Activated T-helper 17 cell treated with anti-CD3 and anti-CD28 coated beads, Interleukin-2, amount 50 U/mL, for 72 hours (primary cell): ENCODE data around the gene SLC47A2. TPM values are rescaled to one million over a fixed set of nuclear protein-coding genes. Genes with fewer than 3 reads are reported as not detected.
A peak's percentile ranks its signal among the peaks of the same experiment; 100 is the strongest.

Experiments used
- ATAC-seq: fragments of 150-1000 bp; cut with Tn5 transposase; replicated peaks from 2 replicates; pipeline ENCODE4 v1.10.0; 2021; ENCODE audit warnings: mild to moderate bottlenecking, moderate library complexity
- H3K27ac Mint-ChIP-seq: one replicate; pipeline ENCODE4 v1.8.0; 2022; ENCODE audit warnings: mixed read lengths
- H3K27me3 Mint-ChIP-seq: one replicate; pipeline ENCODE4 v1.8.0; 2022; ENCODE audit warnings: mixed read lengths
- H3K36me3 Mint-ChIP-seq: one replicate; pipeline ENCODE4 v1.8.0; 2022; ENCODE audit warnings: low read depth, mild to moderate bottlenecking, mixed read lengths
- H3K4me1 Mint-ChIP-seq: one replicate; pipeline ENCODE4 v1.8.0; 2022; ENCODE audit warnings: mixed read lengths
- H3K4me3 Mint-ChIP-seq: one replicate; pipeline ENCODE4 v1.8.0; 2022; ENCODE audit warnings: mild to moderate bottlenecking, mixed read lengths
- H3K9me3 Mint-ChIP-seq: one replicate; pipeline ENCODE4 v1.8.0; 2022; ENCODE audit warnings: mixed read lengths
- total RNA-seq, 2 donors: library from RNA; stranded (reverse); gene quantifications; one replicate each; pipeline ENCODE4 v1.2.3, GENCODE V29; 2022

SLC47A2 gene
- total RNA-seq, 2 donors from 2014 or later: not detected

DNA sequence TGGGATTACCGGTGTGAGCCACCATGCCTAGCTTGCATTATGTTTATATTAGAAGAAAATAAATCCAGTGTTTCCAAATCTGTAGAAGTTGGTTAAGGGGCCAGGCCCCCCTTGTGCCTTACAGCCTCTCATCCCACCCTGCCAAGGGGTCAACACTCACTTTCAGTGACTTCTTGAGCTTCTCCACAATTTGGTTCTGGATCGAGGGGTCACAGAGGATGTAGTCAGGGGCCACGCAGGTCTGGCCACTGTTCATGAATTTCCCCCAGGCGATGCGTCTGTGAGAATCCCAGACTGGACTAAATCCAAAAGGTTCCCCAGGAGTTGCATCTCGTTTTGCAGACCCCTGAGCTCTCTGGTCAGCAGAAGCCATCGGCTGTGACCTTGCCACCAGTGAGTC lies 24.5 kb upstream of the SLC47A2 start:
- Mint-ChIP-seq H3K36me3 (no peaks in the 10 kb centered on the region), H3K9me3 (no peaks in the 10 kb centered on the region), H3K27me3 (no peaks in the 10 kb centered on the region), H3K4me3 (no peak overlapping the region), H3K27ac (no peak overlapping the region), H3K4me1 (no peaks in the 10 kb centered on the region)
- ATAC-seq: no peak

GRCh38 chr17:19739241-19740201 lies 23.1 kb upstream of the SLC47A2 start:
- no peaks in the 10 kb centered on the region for H3K9me3 Mint-ChIP-seq
- no peaks in the 10 kb centered on the region for H3K4me1 Mint-ChIP-seq
- ATAC-seq: no peak

DNA sequence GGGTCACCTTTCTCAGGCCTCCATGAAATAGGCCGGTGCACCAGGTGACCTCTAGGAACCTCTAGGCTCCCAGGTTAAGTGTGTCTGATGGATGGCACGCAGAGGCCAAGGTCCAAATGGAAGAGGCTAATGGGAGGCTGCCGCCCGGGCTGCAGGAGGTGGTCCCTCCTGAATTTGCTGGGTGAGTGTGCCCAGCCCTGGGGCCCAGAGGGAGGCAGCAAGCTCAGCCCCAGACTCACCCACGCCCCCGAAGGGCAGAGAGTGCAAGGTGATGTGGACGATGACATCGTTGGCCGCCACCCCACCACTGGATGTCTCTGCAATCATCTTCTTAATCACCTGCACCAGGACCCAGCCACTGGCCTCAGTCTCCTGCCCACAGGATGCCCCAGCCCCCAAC lies 22.4 kb upstream of the SLC47A2 start:
- Mint-ChIP-seq H3K4me1 (no peaks in the 10 kb centered on the region), H3K9me3 (no peaks in the 10 kb centered on the region), H3K36me3 (no peaks in the 10 kb centered on the region), H3K27me3 (no peaks in the 10 kb centered on the region), H3K4me3 (no peak overlapping the region), H3K27ac (no peak overlapping the region)
- ATAC-seq: no peak

More at GRCh38 chr17:19739241-19740201, 23.1 kb upstream of the SLC47A2 start:
- Mint-ChIP-seq H3K36me3 (no peaks in the 10 kb centered on the region), H3K4me3 (no peak overlapping the region), H3K27me3 (no peaks in the 10 kb centered on the region), H3K27ac (no peak overlapping the region)

GRCh38 chr17:19738073-19738449 lies 21.7 kb upstream of the SLC47A2 start:
- Mint-ChIP-seq H3K36me3 (no peaks in the 10 kb centered on the region), H3K9me3 (no peaks in the 10 kb centered on the region), H3K4me1 (no peaks in the 10 kb centered on the region), H3K27ac (no peak overlapping the region), H3K4me3 (no peak overlapping the region), H3K27me3 (no peaks in the 10 kb centered on the region)
- no peak for ATAC-seq

DNA sequence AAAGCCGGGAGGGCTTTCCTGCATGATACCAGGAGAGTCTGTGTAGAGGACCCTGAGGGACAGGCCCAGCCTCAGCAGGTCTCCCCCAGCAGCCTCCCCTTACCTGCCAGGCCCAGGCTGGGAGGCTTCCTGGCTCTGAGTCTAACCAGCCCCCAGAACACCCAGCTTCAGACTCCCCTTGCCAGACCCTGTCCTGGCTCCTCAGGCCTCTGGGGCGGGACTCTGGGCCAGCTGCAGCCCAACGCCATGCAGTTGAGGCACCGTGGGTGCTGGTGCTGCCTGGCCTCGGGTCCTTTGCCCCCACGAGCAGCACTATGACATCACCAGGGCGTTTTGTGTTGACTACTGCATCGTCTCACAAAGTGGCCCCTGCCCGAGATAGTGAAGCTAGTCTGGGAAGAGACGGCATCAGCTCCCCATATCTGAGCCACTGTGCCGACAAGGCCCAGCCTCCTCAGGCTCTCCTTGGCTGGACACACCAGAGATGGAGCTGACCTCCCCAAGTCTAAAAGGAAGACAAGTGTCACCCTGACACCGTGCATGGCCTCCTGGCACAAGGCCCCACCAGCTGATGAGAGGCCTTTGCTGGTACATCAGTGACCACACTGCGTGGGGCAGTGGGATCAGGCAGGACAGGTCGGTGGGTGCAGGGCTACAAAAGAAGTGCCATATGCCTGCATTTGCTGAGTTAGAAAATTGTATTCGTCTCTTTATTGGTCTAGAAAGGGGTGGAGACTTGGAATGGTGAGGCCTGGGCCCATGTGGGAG lies 21.1 kb upstream of the SLC47A2 start:
- no peak overlapping the region for H3K27ac Mint-ChIP-seq
- H3K9me3 Mint-ChIP-seq: no peaks in the 10 kb centered on the region
- no peak for ATAC-seq
- H3K4me1 Mint-ChIP-seq: no peaks in the 10 kb centered on the region
- no peaks in the 10 kb centered on the region for H3K36me3 Mint-ChIP-seq
- H3K4me3 Mint-ChIP-seq: no peak overlapping the region
- no peaks in the 10 kb centered on the region for H3K27me3 Mint-ChIP-seq

DNA sequence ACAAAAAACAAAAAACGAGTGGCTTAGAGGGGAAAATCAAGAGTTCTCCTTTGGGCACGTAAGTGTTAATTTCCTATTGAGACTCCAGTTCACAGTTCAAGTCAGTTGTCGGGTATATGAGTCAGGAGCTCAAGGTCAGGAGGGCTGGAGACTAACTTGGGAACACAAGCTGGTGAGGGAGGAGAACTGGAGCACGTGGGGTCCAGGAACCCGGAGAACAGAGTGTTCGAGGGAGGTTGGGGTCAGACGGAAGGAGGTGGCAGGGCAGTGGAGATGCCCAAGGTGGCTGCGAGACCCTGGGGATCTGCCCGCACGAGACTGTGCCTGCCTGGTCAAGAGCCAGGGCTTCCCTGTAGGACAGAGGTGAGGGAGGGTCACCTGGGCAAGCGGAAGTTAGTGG lies 19.7 kb upstream of the SLC47A2 start:
- Mint-ChIP-seq H3K27ac (no peak overlapping the region), H3K36me3 (no peaks in the 10 kb centered on the region), H3K9me3 (no peaks in the 10 kb centered on the region), H3K27me3 (no peaks in the 10 kb centered on the region), H3K4me3 (no peak overlapping the region), H3K4me1 (no peaks in the 10 kb centered on the region)
- ATAC-seq: no peak

GRCh38 chr17:19733953-19734526 lies 17.7 kb upstream of the SLC47A2 start:
- Mint-ChIP-seq H3K4me1 (no peaks in the 10 kb centered on the region), H3K9me3 (no peaks in the 10 kb centered on the region), H3K4me3 (no peak overlapping the region), H3K27me3 (no peaks in the 10 kb centered on the region), H3K27ac (no peak overlapping the region), H3K36me3 (no peaks in the 10 kb centered on the region)
- no peak for ATAC-seq

- Mint-ChIP-seq H3K27ac (no peak overlapping the region), H3K4me1 (peaks cover 3% of the 10 kb centered on the region), H3K27me3 (no peaks in the 10 kb centered on the region), H3K4me3 (no peak overlapping the region), H3K36me3 (no peaks in the 10 kb centered on the region), H3K9me3 (no peaks in the 10 kb centered on the region)
- no peak for ATAC-seq
These were observed 15.2 kb upstream of the SLC47A2 start for GRCh38 chr17:19731626-19732025.

GRCh38 chr17:19730843-19731242 lies 14.5 kb upstream of the SLC47A2 start:
- H3K27ac Mint-ChIP-seq: no peak overlapping the region
- no peaks in the 10 kb centered on the region for H3K36me3 Mint-ChIP-seq
- H3K4me3 Mint-ChIP-seq: no peak overlapping the region
- H3K4me1 Mint-ChIP-seq: peaks cover 5% of the 10 kb centered on the region
- H3K9me3 Mint-ChIP-seq: no peaks in the 10 kb centered on the region
- no peak for ATAC-seq
- H3K27me3 Mint-ChIP-seq: no peaks in the 10 kb centered on the region

DNA sequence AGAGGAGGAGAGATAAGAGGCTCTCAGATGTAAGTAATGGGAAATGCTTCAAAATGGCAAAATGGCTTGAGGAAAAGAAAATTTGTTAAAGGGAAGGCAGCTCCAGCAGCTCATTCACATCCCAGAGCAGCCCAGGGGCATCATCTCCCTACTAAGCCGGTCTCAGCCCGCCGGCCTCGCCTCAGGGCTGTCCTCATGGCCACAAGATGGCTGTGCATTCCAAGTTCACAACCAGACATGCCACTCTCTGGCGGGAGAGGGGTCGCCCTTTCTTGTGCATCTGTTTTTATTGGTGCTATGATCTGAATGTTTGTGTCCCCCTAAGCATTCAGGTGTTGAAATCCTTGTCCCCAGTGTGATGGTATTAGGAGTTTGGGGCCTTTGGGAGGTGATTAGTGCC lies 13.5 kb upstream of the SLC47A2 start:
- H3K27me3 Mint-ChIP-seq: no peaks in the 10 kb centered on the region
- peaks cover 14% of the 10 kb centered on the region for H3K4me1 Mint-ChIP-seq
- no peak overlapping the region for H3K4me3 Mint-ChIP-seq
- no peaks in the 10 kb centered on the region for H3K36me3 Mint-ChIP-seq
- no peaks in the 10 kb centered on the region for H3K9me3 Mint-ChIP-seq
- no peak overlapping the region for H3K27ac Mint-ChIP-seq
- ATAC-seq: no peak

- ATAC-seq: no peak
- H3K4me3 Mint-ChIP-seq: no peak overlapping the region
These were observed 11.7 kb upstream of the SLC47A2 start for GRCh38 chr17:19728084-19728495.

GRCh38 chr17:19727501-19728078 lies 11.2 kb upstream of the SLC47A2 start:
- Mint-ChIP-seq H3K27ac (no peak overlapping the region), H3K4me1 (peaks cover 14% of the 10 kb centered on the region), H3K27me3 (no peaks in the 10 kb centered on the region), H3K36me3 (no peaks in the 10 kb centered on the region), H3K4me3 (no peak overlapping the region), H3K9me3 (no peaks in the 10 kb centered on the region)
- ATAC-seq: no peak

More at GRCh38 chr17:19728084-19728495, 11.7 kb upstream of the SLC47A2 start:
- Mint-ChIP-seq H3K36me3 (no peaks in the 10 kb centered on the region), H3K27me3 (no peaks in the 10 kb centered on the region), H3K4me1 (peaks cover 14% of the 10 kb centered on the region), H3K27ac (no peak overlapping the region), H3K9me3 (no peaks in the 10 kb centered on the region)

GRCh38 chr17:19726631-19727376 lies 10.4 kb upstream of the SLC47A2 start:
- no peaks in the 10 kb centered on the region for H3K9me3 Mint-ChIP-seq
- ATAC-seq: no peak
- H3K36me3 Mint-ChIP-seq: no peaks in the 10 kb centered on the region
- peaks cover 14% of the 10 kb centered on the region for H3K4me1 Mint-ChIP-seq
- H3K27me3 Mint-ChIP-seq: no peaks in the 10 kb centered on the region
- H3K27ac Mint-ChIP-seq: no peak overlapping the region
- H3K4me3 Mint-ChIP-seq: no peak overlapping the region

GRCh38 chr17:19725486-19725885 lies 9.1 kb upstream of the SLC47A2 start:
- no peaks in the 10 kb centered on the region for H3K9me3 Mint-ChIP-seq
- H3K4me1 Mint-ChIP-seq: peaks cover 14% of the 10 kb centered on the region
- no peaks in the 10 kb centered on the region for H3K27me3 Mint-ChIP-seq
- no peaks in the 10 kb centered on the region for H3K36me3 Mint-ChIP-seq
- ATAC-seq: no peak
- peak overlapping the region; percentile 72 for H3K4me3 Mint-ChIP-seq
- peak overlapping the region; percentile 80 for H3K27ac Mint-ChIP-seq
